Fibroblast of lung (primary cell): Measurements from ENCODE around the gene GRIK5. TPM values are rescaled to one million over a fixed set of nuclear protein-coding genes. Genes with fewer than 3 reads are reported as not detected.

ENCODE experiments used
- DNase-seq, 2 donors: peaks; one replicate each; pipeline versions ENCODE4 v3.0.0 to v3.0.0-alpha.2; 2010; ENCODE audit warnings: low read depth in 2 of 2
- H2AFZ ChIP-seq: 2 replicates; pipeline ENCODE4 v1.5.1; 2012; ENCODE audit warnings: low read length, control low read depth, inconsistent platforms
- H3K27ac ChIP-seq: 2 replicates; pipeline ENCODE4 v1.5.1; 2011; ENCODE audit warnings: low read length, control low read depth; ENCODE audit not compliant: insufficient read depth
- H3K27me3 ChIP-seq: 2 replicates; pipeline ENCODE4 v1.5.1; 2011; ENCODE audit warnings: mild to moderate bottlenecking, low read length; ENCODE audit not compliant: control insufficient read depth, insufficient read depth
- H3K36me3 ChIP-seq: 2 replicates; pipeline ENCODE4 v1.5.1; 2011; ENCODE audit warnings: low read length; ENCODE audit not compliant: control insufficient read depth, insufficient read depth
- H3K4me1 ChIP-seq: 2 replicates; pipeline ENCODE4 v1.5.1; 2011; ENCODE audit warnings: low read length; ENCODE audit not compliant: control insufficient read depth, insufficient read depth; ENCODE audit errors: extremely low read depth
- H3K4me2 ChIP-seq: 2 replicates; pipeline ENCODE4 v1.5.1; 2011; ENCODE audit warnings: low read length, control low read depth; ENCODE audit not compliant: insufficient read depth; ENCODE audit errors: extremely low read depth
- H3K4me3 ChIP-seq, 4 experiments: fragments of 200-600 bp in 1 of 4; sonication (generic) in 1 of 4; replicated peaks in 1 of 4; 2 replicates each; pipeline ENCODE4 v1.5.1; 2011 to 2016; ENCODE audit warnings: low read length in 4 of 4, low read depth in 3 of 4, mild to moderate bottlenecking in 3 of 4, control low read depth in 2 of 4, inconsistent platforms in 1 of 4, mixed read lengths in 1 of 4; ENCODE audit not compliant: insufficient read depth in 1 of 4; ENCODE audit errors: control extremely low read depth in 1 of 4
- H3K79me2 ChIP-seq: 2 replicates; pipeline ENCODE4 v1.5.1; 2012; ENCODE audit warnings: mild to moderate bottlenecking, low read length, inconsistent platforms; ENCODE audit not compliant: control insufficient read depth, insufficient read depth
- H3K9ac ChIP-seq: 2 replicates; pipeline ENCODE4 v1.5.1; 2011; ENCODE audit warnings: mild to moderate bottlenecking, low read length, control low read depth; ENCODE audit not compliant: insufficient read depth
- H3K9me3 ChIP-seq: 2 replicates; pipeline ENCODE4 v1.5.1; 2012; ENCODE audit warnings: low read depth, low read length; ENCODE audit not compliant: control insufficient read depth, insufficient read depth
- H4K20me1 ChIP-seq: 2 replicates; pipeline ENCODE4 v1.5.1; 2011; ENCODE audit warnings: low read length; ENCODE audit not compliant: control insufficient read depth, insufficient read depth; ENCODE audit errors: extremely low read depth
- CTCF ChIP-seq, 2 donors: IDR thresholded peaks in 1 of 2; conservative IDR thresholded peaks in 1 of 2; 1 replicate in 1 of 2; 2 replicates in 1 of 2; pipeline ENCODE4 v1.5.1; 2011 to 2012; ENCODE audit warnings: low read length in 2 of 2, control low read depth in 1 of 2, inconsistent platforms in 1 of 2, low read depth in 1 of 2, mild to moderate bottlenecking in 1 of 2
- EZH2 ChIP-seq: IDR thresholded peaks from 2 replicates; pipeline ENCODE4 v1.5.1; 2012; ENCODE audit warnings: low read length, control low read depth, mild to moderate bottlenecking; ENCODE audit errors: missing control alignments
- polyA minus RNA-seq: library from RNA; depleted of rRNA, polyadenylated mRNA; stranded (reverse); fragments of >200 nt; gene quantifications from 2 replicates; pipeline ENCODE4 v1.2.3, GENCODE V29; 2011; ENCODE audit warnings: low replicate concordance
- polyA plus RNA-seq, 2 donors: library from polyadenylated mRNA; depleted of rRNA in 1 of 2; stranded (reverse) in 1 of 2; unstranded in 1 of 2; fragments of >200 nt; gene quantifications; 2 replicates each; pipeline ENCODE4 v1.2.1, GENCODE V29; 2011 to 2012; ENCODE audit warnings: missing spikeins in 1 of 2
- total RNA-seq: library from RNA; depleted of rRNA; stranded (reverse); fragments of >200 nt; gene quantifications from 2 replicates; pipeline ENCODE4 v1.2.1, GENCODE V29; 2014

The GRIK5 gene
- total RNA-seq: 0.77 and 3.5 TPM in 2 replicates
- polyA plus RNA-seq: 0.03 and 0.69 TPM in 2 replicates
- 0.31 and 1.4 TPM in 2 replicates for polyA plus RNA-seq (2012)
- polyA minus RNA-seq: 0.12 and 3.6 TPM in 2 replicates

- Histone ChIP-seq H3K9ac (no peak within 1 kb of the TSS), H3K36me3 (no peaks in the 10 kb centered on the region), H3K4me3 (peak within 1 kb of the TSS in 1 of 4 experiments; percentile 27), H3K4me2 (no peak within 1 kb of the TSS), H3K4me1 (no peaks in the 10 kb centered on the region), H4K20me1 (no peaks in the 10 kb centered on the region), H3K27me3 (peaks cover 22% of the 10 kb centered on the region), H3K79me2 (no peaks in the 10 kb centered on the region), H3K27ac (no peak within 1 kb of the TSS), H3K9me3 (no peaks in the 10 kb centered on the region), H2AFZ (no peak within 1 kb of the TSS)
- TF ChIP-seq EZH2 (no peak), CTCF (conservative IDR thresholded peaks at IDR 0.05 in 1 of 2, IDR thresholded peaks at IDR 0.05 in 1 of 2; ENCODE audit: low read depth in 1 of 2, low read length in 2 of 2) (no peak)
- no peak for DNase-seq
Measured at GRCh38 chr19:42069619-42070351, at the start of gene GRIK5. TSS of gene GRIK5 (minus strand) at chr19:42070206. CDS start at chr19:42065770, 4,436 bp downstream.

GRCh38 chr19:42117076-42117475 is 47.1 kb upstream of the GRIK5 start:
- Histone ChIP-seq H4K20me1 (no peaks in the 10 kb centered on the region), H3K9me3 (no peaks in the 10 kb centered on the region), H3K27me3 (no peaks in the 10 kb centered on the region), H2AFZ (no peak overlapping the region), H3K4me1 (peaks cover 32% of the 10 kb centered on the region), H3K4me2 (no peak overlapping the region), H3K79me2 (no peaks in the 10 kb centered on the region), H3K36me3 (no peaks in the 10 kb centered on the region), H3K27ac (no peak overlapping the region), H3K9ac (no peak overlapping the region), H3K4me3 (no peak overlapping the region)
- no peak for TF ChIP-seq EZH2
- no peak for TF ChIP-seq CTCF (conservative IDR thresholded peaks at IDR 0.05 in 1 of 2, IDR thresholded peaks at IDR 0.05 in 1 of 2; ENCODE audit: low read depth in 1 of 2, low read length in 2 of 2)
- no peak for DNase-seq

- H4K20me1 ChIP-seq: no peaks in the 10 kb centered on the region
- no peaks in the 10 kb centered on the region for H3K9me3 ChIP-seq
- H2AFZ ChIP-seq: no peak overlapping the region
- no peak overlapping the region for H3K4me2 ChIP-seq
- no peaks in the 10 kb centered on the region for H3K27me3 ChIP-seq
- DNase-seq: no peak
- peak in 1 of 2 donors; percentile 18 for TF ChIP-seq CTCF (conservative IDR thresholded peaks at IDR 0.05 in 1 of 2, IDR thresholded peaks at IDR 0.05 in 1 of 2; ENCODE audit: low read depth in 1 of 2, low read length in 2 of 2)
- no peak for TF ChIP-seq EZH2
- no peaks in the 10 kb centered on the region for H3K79me2 ChIP-seq
- no peak overlapping the region for H3K27ac ChIP-seq
- H3K4me3 ChIP-seq: no peak overlapping the region
- H3K9ac ChIP-seq: no peak overlapping the region
- peaks cover 33% of the 10 kb centered on the region for H3K4me1 ChIP-seq
- H3K36me3 ChIP-seq: no peaks in the 10 kb centered on the region
Measured at GRCh38 chr19:42116308-42117075, 46.5 kb upstream of the GRIK5 start.
